ENCODE measurements around the gene DNASE1L2. TPM values are rescaled to one million over a fixed set of nuclear protein-coding genes. Genes with fewer than 3 reads are reported as not detected.

Gene DNASE1L2
- total and polyA plus RNA-seq, 2 of the 4 experiments (the other 2 are of a cell fraction), result 0.18 to 0.75 TPM

DNA sequence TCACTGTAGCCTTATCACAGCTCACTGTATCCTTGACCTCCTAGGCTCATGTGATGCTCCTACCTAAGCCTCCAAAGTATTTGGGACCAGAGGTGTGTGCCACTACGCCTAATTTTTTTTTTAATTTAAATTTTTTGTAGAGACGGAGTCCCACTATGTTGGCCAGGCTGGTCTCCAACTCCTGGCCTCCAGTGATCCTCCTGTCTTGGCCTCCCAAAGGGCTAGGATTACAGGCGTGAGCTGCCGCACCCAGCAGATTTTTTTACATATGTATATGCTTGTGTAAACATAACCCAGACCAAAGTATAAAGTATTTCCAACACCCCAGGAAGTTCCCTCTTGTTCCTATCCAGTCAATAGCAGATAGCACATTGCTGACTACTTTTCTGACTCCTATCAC is 19.9 kb upstream of the DNASE1L2 start:
- dilution Hi-C loops (cut with HindIII; ENCODE audit: low sequenced_read_pairs, unreplicated experiment), result no loop called here
- no peak overlapping the region for H2AK9ac ChIP-seq (replicated peaks; ENCODE audit: low read depth, low read length, poor library complexity)
- ATAC-seq (ENCODE audit: low read depth), result no peak
- peaks cover 7% of the 10 kb centered on the region for H3K4me1 ChIP-seq (ENCODE audit: control insufficient read depth, insufficient read depth, low read length)
- DNase-seq, result no peak
- H3K4me3 ChIP-seq (ENCODE audit: insufficient read depth, low read depth, low read length), result no peak overlapping the region
- no peak overlapping the region for H4K5ac ChIP-seq (ENCODE audit: low read depth, low read length)
- H2BK20ac ChIP-seq (ENCODE audit: low read depth, low read length), result no peak overlapping the region
- H3K79me1 ChIP-seq (ENCODE audit: low read depth in 1 of 2, low read length in 2 of 2), result peaks cover 14 to 30% of the 10 kb centered on the region in 2 experiments
- H2AFZ ChIP-seq (replicated peaks; ENCODE audit: low read length, poor library complexity), result no peak overlapping the region
- no peak overlapping the region for H2AK5ac ChIP-seq (ENCODE audit: low read depth, low read length)
- H2BK15ac ChIP-seq (ENCODE audit: low read depth, low read length), result no peak overlapping the region
- intact Hi-C loops (cut with micrococcal nuclease), result no loop called here
- no peak overlapping the region for H3K18ac ChIP-seq (ENCODE audit: low read depth, low read length)
- TF ChIP-seq MXI1 (IDR thresholded peaks at IDR 0.05; ENCODE audit: borderline replicate concordance, low read depth, low read length), result no peak
- no peak for TF ChIP-seq NFE2L2 (IDR thresholded peaks at IDR 0.05; ENCODE audit: low read depth, low read length)
- no peak for TF ChIP-seq SMC3 (IDR thresholded peaks at IDR 0.05; ENCODE audit: low read depth, low read length)
- TF ChIP-seq BHLHE40 (IDR thresholded peaks at IDR 0.05; ENCODE audit: low read depth, low read length), result no peak
- no peak for TF ChIP-seq MAZ (IDR thresholded peaks at IDR 0.05; ENCODE audit: borderline replicate concordance, low read depth, low read length)
- TF ChIP-seq RCOR1 (IDR thresholded peaks at IDR 0.05; ENCODE audit: insufficient replicate concordance, low read length), result no peak
- TF ChIP-seq POLR2A (IDR thresholded peaks at IDR 0.05; ENCODE audit: low read depth, low read length), result no peak
- TF ChIP-seq, protein P1, sequence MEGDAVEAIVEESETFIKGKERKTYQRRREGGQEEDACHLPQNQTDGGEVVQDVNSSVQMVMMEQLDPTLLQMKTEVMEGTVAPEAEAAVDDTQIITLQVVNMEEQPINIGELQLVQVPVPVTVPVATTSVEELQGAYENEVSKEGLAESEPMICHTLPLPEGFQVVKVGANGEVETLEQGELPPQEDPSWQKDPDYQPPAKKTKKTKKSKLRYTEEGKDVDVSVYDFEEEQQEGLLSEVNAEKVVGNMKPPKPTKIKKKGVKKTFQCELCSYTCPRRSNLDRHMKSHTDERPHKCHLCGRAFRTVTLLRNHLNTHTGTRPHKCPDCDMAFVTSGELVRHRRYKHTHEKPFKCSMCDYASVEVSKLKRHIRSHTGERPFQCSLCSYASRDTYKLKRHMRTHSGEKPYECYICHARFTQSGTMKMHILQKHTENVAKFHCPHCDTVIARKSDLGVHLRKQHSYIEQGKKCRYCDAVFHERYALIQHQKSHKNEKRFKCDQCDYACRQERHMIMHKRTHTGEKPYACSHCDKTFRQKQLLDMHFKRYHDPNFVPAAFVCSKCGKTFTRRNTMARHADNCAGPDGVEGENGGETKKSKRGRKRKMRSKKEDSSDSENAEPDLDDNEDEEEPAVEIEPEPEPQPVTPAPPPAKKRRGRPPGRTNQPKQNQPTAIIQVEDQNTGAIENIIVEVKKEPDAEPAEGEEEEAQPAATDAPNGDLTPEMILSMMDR (conservative IDR thresholded peaks at IDR 0.05; ENCODE audit: low read depth, low read length), result no peak
- H3K9ac ChIP-seq (ENCODE audit: low read depth, low read length), result no peak overlapping the region
- H3K27ac ChIP-seq (ENCODE audit: insufficient read depth, low read length), result no peak overlapping the region
- no peaks in the 10 kb centered on the region for H3K9me1 ChIP-seq (ENCODE audit: insufficient read depth, low read length)
- peaks cover 4% of the 10 kb centered on the region; the same call in 1 of the 2 replicates for H3K36me3 ChIP-seq (ENCODE audit: control insufficient read depth, insufficient read depth, low read length)
- H4K20me1 ChIP-seq (ENCODE audit: insufficient read depth, low read length), result peaks cover 12% of the 10 kb centered on the region
- no peak overlapping the region for H2BK120ac ChIP-seq (ENCODE audit: low read depth, low read length)
- H4K8ac ChIP-seq (ENCODE audit: low read depth in 2 of 2, low read length in 2 of 2), result 0 out of 4 replicates have a peak overlapping the region, but pooled peaks of 1 of the 2 experiments have one; percentile 9
- in situ Hi-C loops (cut with MboI; ENCODE audit: low sequenced_read_pairs), result no loop called here
- H4K91ac ChIP-seq (ENCODE audit: insufficient read depth, low read depth, low read length), result no peak overlapping the region
- no peak overlapping the region for H2BK5ac ChIP-seq (ENCODE audit: low read depth, low read length, poor library complexity, severe bottlenecking)
- no peak overlapping the region for H3K23ac ChIP-seq (ENCODE audit: low read depth, low read length)
- H3K9me3 ChIP-seq (ENCODE audit: control insufficient read depth, insufficient read depth, low read length), result no peaks in the 10 kb centered on the region
- CTCF ChIA-PET, result no interaction called here
- no peak overlapping the region for H3K14ac ChIP-seq (replicated peaks; ENCODE audit: low read depth, low read length)
- no peak overlapping the region for H3K4me2 ChIP-seq (ENCODE audit: low read depth, low read length)
- no peak overlapping the region for H3K4ac ChIP-seq (ENCODE audit: low read depth, low read length)
- no CpG with 5 or more reads among the region's 4 CpGs for WGBS, 2 experiments (ENCODE audit: extremely low coverage in 2 of 2, insufficient read length in 1 of 2)
- no peaks in the 10 kb centered on the region for H3K27me3 ChIP-seq (ENCODE audit: control insufficient read depth, insufficient read depth, low read length)
- H3K56ac ChIP-seq (ENCODE audit: extremely low read depth, insufficient read depth, low read length), result no peak overlapping the region
- BruUV-seq (replicated peaks), result no TSS peak
- POLR2A ChIA-PET (ENCODE audit: unreplicated experiment), result no interaction called here

Measured in IMR-90 (cell line).